Caco-2 (cell line): Measurements from ENCODE around the gene FBXL12. TPM values are rescaled to one million over a fixed set of nuclear protein-coding genes. Genes with fewer than 3 reads are reported as not detected.

Experiments used
- BruUV-seq: library from RNA; stranded (reverse); fragments of 400-500 nt; replicated peaks from 2 replicates; lab custom pipeline; 2021; lab: Mats Ljungman, UMichigan
- CTCF ChIA-PET: fragments of 300-600 bp; sonication (Branson Sonifier 250); formaldehyde crosslinking; loops from one replicate; lab custom pipeline; 2022; ENCODE audit warnings: antibody characterized with exemption; lab: Charles Lee
- POLR2A ChIA-PET: fragments of 300-600 bp; sonication (Branson Sonifier 250); formaldehyde crosslinking; loops from one replicate; lab custom pipeline; 2022; ENCODE audit warnings: antibody characterized with exemption; lab: Charles Lee
- DNase-seq, 2 experiments: peaks; one replicate each; pipeline versions ENCODE4 v3.0.0 to v3.0.0-alpha.2; 2020 to 2022
- H3K27me3 ChIP-seq: replicated peaks from 2 replicates; pipeline ENCODE4 v1.6.0; 2011; ENCODE audit warnings: low read length; ENCODE audit not compliant: control insufficient read depth, insufficient read depth
- H3K36me3 ChIP-seq: 2 replicates; pipeline ENCODE4 v1.5.1; 2011; ENCODE audit warnings: low read length; ENCODE audit not compliant: control insufficient read depth, insufficient read depth
- H3K4me1 ChIP-seq: fragments of 250-450 bp; sonication (Bioruptor Pico); 2 replicates; pipeline ENCODE4 v1.5.1; 2020; ENCODE audit warnings: mild to moderate bottlenecking
- H3K4me3 ChIP-seq: 2 replicates; pipeline ENCODE4 v1.5.1; 2011; ENCODE audit warnings: low read depth, mild to moderate bottlenecking, control low read depth, low read length
- H3K9me3 ChIP-seq: fragments of 250-450 bp; sonication (Bioruptor Pico); 2 replicates; pipeline ENCODE4 v1.5.1; 2020; ENCODE audit warnings: mild to moderate bottlenecking, moderate library complexity
- H3K27ac Mint-ChIP-seq: one replicate; pipeline ENCODE4 v1.8.0; 2022; ENCODE audit warnings: mixed read lengths; ENCODE audit not compliant: unreplicated experiment
- H3K27me3 Mint-ChIP-seq: one replicate; pipeline ENCODE4 v1.8.0; 2022; ENCODE audit warnings: mixed read lengths; ENCODE audit not compliant: insufficient read depth, unreplicated experiment
- H3K36me3 Mint-ChIP-seq: one replicate; pipeline ENCODE4 v1.8.0; 2022; ENCODE audit warnings: mild to moderate bottlenecking, mixed read lengths; ENCODE audit not compliant: insufficient read depth, unreplicated experiment
- H3K4me1 Mint-ChIP-seq: one replicate; pipeline ENCODE4 v1.8.0; 2022; ENCODE audit warnings: low read depth, mixed read lengths; ENCODE audit not compliant: unreplicated experiment
- H3K4me3 Mint-ChIP-seq: one replicate; pipeline ENCODE4 v1.8.0; 2022; ENCODE audit warnings: mild to moderate bottlenecking, moderate library complexity, mixed read lengths; ENCODE audit not compliant: unreplicated experiment
- H3K9me3 Mint-ChIP-seq: one replicate; pipeline ENCODE4 v1.8.0; 2022; ENCODE audit warnings: mixed read lengths; ENCODE audit not compliant: unreplicated experiment
- intact Hi-C: fragments of 100-400 bp; cut with micrococcal nuclease; formaldehyde crosslinking; loops from one replicate; pipeline ENCODE4 v1.10.0; 2022; ENCODE audit not compliant: unreplicated experiment
- total RNA-seq: library from RNA; stranded (reverse); gene quantifications from 2 replicates; pipeline ENCODE4 v1.2.3, GENCODE V29; 2022
- TF ChIP-seq, protein P1 (sequence below), 2 experiments: fragments of 200-600 bp in 1 of 2; IDR thresholded peaks; 1 replicate in 1 of 2; 2 replicates in 1 of 2; pipeline versions ENCODE4 v1.5.1 to v1.8.0; 2011 to 2022; ENCODE audit warnings: antibody characterized with exemption in 1 of 2, control low read depth in 1 of 2, inconsistent platforms in 1 of 2, low read depth in 1 of 2, low read length in 1 of 2, mild to moderate bottlenecking in 1 of 2, moderate library complexity in 1 of 2; ENCODE audit not compliant: insufficient read depth in 1 of 2, severe bottlenecking in 1 of 2, unreplicated experiment in 1 of 2

FBXL12 gene
- total RNA-seq, 1 experiment from 2014 or later: 39.9 TPM

DNA sequence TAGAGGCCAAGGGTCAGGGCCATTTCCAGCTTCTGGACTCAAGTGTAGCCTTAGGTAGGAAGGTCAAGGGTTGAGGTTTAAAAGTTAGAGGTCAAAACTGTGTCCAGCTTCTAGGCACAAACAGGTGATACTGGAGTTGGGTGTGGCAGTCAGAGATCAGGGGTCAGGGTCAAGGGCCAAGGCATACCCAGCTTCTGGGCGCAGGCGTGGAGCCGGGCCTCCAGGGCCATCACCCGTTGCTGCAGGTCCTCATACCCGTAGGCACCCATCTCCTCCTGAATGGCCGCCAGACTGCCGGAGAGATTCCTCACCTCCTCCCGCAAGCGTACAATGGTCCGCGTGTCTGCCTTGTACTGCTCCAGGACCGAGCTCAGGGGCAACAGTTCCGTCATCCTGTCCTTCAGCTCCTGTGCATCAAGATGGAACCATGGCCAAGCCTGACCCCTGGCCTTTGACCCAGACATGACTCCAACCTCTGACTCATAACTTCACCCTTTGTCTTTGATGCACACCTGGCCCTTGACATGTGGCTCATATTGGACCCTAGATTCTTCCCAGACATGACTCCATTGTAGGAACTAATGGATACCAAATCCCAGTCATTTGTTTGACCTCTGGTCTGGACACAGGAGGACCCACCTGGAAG lies 38.3 kb upstream of the FBXL12 start:
- Mint-ChIP-seq H3K4me3 (no peak overlapping the region), H3K4me1 (no peaks in the 10 kb centered on the region), H3K36me3 (peaks cover 7% of the 10 kb centered on the region), H3K27me3 (peaks cover 3% of the 10 kb centered on the region), H3K9me3 (peaks cover 10% of the 10 kb centered on the region), H3K27ac (no peak overlapping the region)
- H3K4me1 ChIP-seq: no peaks in the 10 kb centered on the region
- H3K36me3 ChIP-seq: no peaks in the 10 kb centered on the region
- H3K9me3 ChIP-seq: no peaks in the 10 kb centered on the region
- intact Hi-C loops: no loop called here
- TF ChIP-seq, protein P1, sequence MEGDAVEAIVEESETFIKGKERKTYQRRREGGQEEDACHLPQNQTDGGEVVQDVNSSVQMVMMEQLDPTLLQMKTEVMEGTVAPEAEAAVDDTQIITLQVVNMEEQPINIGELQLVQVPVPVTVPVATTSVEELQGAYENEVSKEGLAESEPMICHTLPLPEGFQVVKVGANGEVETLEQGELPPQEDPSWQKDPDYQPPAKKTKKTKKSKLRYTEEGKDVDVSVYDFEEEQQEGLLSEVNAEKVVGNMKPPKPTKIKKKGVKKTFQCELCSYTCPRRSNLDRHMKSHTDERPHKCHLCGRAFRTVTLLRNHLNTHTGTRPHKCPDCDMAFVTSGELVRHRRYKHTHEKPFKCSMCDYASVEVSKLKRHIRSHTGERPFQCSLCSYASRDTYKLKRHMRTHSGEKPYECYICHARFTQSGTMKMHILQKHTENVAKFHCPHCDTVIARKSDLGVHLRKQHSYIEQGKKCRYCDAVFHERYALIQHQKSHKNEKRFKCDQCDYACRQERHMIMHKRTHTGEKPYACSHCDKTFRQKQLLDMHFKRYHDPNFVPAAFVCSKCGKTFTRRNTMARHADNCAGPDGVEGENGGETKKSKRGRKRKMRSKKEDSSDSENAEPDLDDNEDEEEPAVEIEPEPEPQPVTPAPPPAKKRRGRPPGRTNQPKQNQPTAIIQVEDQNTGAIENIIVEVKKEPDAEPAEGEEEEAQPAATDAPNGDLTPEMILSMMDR (IDR thresholded peaks at IDR 0.05; ENCODE audit: insufficient read depth in 1 of 2, low read depth in 1 of 2, low read length in 1 of 2, severe bottlenecking in 1 of 2, unreplicated experiment in 1 of 2): no peak
- BruUV-seq: no TSS peak
- no peak for DNase-seq
- CTCF ChIA-PET: no interaction called here
- POLR2A ChIA-PET: interaction anchor here (0.7 kb wide), 1 partner anchor 273 kb away, joined by 3 read pairs; the partner anchor contains the start of gene ZNF121
- no peak overlapping the region for H3K4me3 ChIP-seq
- no peaks in the 10 kb centered on the region for H3K27me3 ChIP-seq

DNA sequence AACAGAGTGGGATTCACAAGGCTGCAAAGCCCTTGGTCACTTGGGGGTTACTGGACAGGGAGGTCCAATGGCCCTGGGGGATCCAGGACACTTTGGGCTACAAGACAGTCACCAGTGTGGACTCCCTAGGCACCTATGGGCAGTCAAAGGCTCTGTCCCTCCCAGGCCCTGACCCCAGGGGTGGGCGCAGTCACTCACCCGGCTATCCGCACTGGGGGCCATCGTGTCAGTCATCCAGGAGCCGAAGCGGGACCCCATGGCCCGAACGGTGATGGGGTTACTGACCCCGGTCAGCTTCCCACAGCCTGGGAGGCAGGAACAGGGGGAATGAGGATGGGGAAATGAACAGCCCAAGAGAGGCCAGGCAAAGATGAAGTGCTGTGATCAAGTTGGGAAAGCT lies 37.7 kb upstream of the FBXL12 start:
- H3K4me1 Mint-ChIP-seq: no peaks in the 10 kb centered on the region
- no peak for DNase-seq
- Histone ChIP-seq H3K4me3 (no peak overlapping the region), H3K36me3 (no peaks in the 10 kb centered on the region), H3K4me1 (no peaks in the 10 kb centered on the region), H3K9me3 (no peaks in the 10 kb centered on the region), H3K27me3 (no peaks in the 10 kb centered on the region)
- ChIA-PET CTCF (no interaction called here), POLR2A (interaction anchor here (0.7 kb wide), 1 partner anchor 272 kb away, joined by 3 read pairs; the partner anchor contains the start of gene ZNF121)
- no TSS peak for BruUV-seq
- H3K9me3 Mint-ChIP-seq: peaks cover 10% of the 10 kb centered on the region
- peaks cover 7% of the 10 kb centered on the region for H3K36me3 Mint-ChIP-seq
- TF ChIP-seq, protein P1 (IDR thresholded peaks at IDR 0.05; ENCODE audit: insufficient read depth in 1 of 2, low read depth in 1 of 2, low read length in 1 of 2, severe bottlenecking in 1 of 2, unreplicated experiment in 1 of 2): no peak
- H3K4me3 Mint-ChIP-seq: no peak overlapping the region
- H3K27ac Mint-ChIP-seq: no peak overlapping the region
- intact Hi-C loops: no loop called here
- no peaks in the 10 kb centered on the region for H3K27me3 Mint-ChIP-seq

DNA sequence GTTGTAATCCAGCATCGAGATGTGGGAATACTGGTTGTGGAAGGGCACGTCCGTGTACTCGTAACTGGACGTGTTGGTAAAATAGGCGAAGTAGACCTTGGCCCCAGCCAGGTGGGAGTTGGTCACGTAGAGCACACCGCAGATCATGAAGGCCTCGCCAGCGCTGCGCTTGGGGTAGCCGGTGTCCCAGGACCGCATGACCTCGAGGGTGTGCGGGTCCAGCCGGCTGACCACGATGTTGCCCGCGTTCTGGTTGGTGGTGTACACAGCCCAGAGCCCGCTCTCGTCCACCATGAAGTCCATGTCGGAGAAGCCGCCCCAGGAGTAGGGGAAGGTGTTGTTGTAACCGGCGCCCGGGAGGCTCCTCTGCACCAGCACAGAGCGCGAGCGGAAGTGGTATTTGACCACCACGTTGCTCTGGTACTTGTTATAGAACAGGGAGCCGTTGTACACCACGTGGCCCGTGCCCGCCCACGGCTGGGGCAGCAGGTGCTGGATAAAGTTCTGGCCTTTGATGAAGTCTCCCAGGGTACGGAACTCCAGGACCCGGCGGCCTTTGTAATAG lies 35.5 kb upstream of the FBXL12 start:
- TF ChIP-seq, protein P1 (IDR thresholded peaks at IDR 0.05; ENCODE audit: insufficient read depth in 1 of 2, low read depth in 1 of 2, low read length in 1 of 2, severe bottlenecking in 1 of 2, unreplicated experiment in 1 of 2): no peak
- no peaks in the 10 kb centered on the region for H3K36me3 ChIP-seq
- no peaks in the 10 kb centered on the region for H3K9me3 ChIP-seq
- ChIA-PET CTCF (no interaction called here), POLR2A (no interaction called here)
- H3K4me1 ChIP-seq: no peaks in the 10 kb centered on the region
- no peaks in the 10 kb centered on the region for H3K27me3 ChIP-seq
- intact Hi-C loops: no loop called here
- no TSS peak for BruUV-seq
- no peak for DNase-seq
- Mint-ChIP-seq H3K9me3 (peaks cover 10% of the 10 kb centered on the region), H3K27ac (no peak overlapping the region), H3K36me3 (peaks cover 7% of the 10 kb centered on the region), H3K4me3 (no peak overlapping the region), H3K27me3 (no peaks in the 10 kb centered on the region), H3K4me1 (no peaks in the 10 kb centered on the region)
- no peak overlapping the region for H3K4me3 ChIP-seq
